Measurements from ENCODE around the gene SULT6B1.
A peak's percentile ranks its signal among the peaks of the same experiment; 100 is the strongest.

DNA sequence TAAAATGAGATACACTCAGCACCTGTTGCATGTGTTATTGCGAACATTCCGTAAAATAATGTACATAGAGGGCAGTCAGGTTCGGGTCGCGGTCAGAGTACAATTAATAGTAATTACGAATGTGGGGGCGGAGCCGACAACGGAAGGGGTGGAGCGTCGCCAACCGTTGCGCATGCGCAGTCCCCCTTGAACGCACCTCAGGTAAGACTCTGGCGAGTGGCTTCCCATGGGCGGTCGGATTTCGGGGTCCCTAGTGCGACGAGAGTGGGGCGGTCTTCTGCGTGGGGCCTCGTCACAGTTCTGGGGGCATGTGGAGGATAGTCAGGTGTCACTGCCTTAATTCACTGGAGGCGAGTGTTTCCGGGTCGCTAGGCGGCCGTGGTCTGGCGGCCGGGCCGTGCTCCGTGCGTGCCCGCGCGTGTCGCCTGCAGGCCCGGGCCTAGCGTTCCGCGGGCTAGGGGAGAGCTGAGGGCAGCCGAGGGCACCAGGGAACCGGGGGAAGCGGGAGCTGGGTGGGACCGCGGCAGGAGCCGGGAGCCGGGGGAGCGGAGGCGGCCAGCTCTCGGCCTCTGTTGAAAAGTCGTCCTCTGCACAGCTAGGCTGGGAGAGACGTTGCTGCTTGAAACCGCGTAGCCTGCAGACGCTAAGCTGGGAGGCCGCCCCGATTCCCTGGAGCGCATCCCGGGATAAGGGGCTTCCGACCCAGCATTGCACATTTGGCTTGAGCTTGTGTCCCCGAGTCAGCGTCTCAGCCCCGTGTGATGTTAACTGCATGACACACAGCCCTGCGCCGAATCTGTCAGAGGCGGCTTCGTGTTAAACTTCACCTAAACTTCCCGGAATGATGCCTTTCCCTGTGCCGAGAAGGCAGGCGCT lies 8.1 kb upstream of the SULT6B1 start, which contains the start of gene CEBPZOS:
- TF ChIP-seq, protein P1, sequence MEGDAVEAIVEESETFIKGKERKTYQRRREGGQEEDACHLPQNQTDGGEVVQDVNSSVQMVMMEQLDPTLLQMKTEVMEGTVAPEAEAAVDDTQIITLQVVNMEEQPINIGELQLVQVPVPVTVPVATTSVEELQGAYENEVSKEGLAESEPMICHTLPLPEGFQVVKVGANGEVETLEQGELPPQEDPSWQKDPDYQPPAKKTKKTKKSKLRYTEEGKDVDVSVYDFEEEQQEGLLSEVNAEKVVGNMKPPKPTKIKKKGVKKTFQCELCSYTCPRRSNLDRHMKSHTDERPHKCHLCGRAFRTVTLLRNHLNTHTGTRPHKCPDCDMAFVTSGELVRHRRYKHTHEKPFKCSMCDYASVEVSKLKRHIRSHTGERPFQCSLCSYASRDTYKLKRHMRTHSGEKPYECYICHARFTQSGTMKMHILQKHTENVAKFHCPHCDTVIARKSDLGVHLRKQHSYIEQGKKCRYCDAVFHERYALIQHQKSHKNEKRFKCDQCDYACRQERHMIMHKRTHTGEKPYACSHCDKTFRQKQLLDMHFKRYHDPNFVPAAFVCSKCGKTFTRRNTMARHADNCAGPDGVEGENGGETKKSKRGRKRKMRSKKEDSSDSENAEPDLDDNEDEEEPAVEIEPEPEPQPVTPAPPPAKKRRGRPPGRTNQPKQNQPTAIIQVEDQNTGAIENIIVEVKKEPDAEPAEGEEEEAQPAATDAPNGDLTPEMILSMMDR (IDR thresholded peaks at IDR 0.05) = no peak
- TF ChIP-seq JUN (IDR thresholded peaks at IDR 0.05) (peak; percentile 77 to 90; a peak in 3 of 5 replicates), ZSCAN20 (CRISPR knock-in tag; IDR thresholded peaks at IDR 0.05) (no peak), POLR2A (IDR thresholded peaks at IDR 0.05; ENCODE audit: low read length) (peak; percentile 91), POLR2AphosphoS2 (conservative IDR thresholded peaks at IDR 0.05; ENCODE audit: low read length) (no peak), HDAC2 (IDR thresholded peaks at IDR 0.05) (no peak), EP300 (IDR thresholded peaks at IDR 0.05) (no peak), GATA3 (IDR thresholded peaks at IDR 0.05; ENCODE audit: borderline replicate concordance) (peak; percentile 34; the same call in 1 of the 2 replicates), EHMT2 (IDR thresholded peaks at IDR 0.05; ENCODE audit: low read depth) (no peak), MAFK (IDR thresholded peaks at IDR 0.05; ENCODE audit: partially characterized antibody) (no peak)
- TF ChIP-seq, protein P2, sequence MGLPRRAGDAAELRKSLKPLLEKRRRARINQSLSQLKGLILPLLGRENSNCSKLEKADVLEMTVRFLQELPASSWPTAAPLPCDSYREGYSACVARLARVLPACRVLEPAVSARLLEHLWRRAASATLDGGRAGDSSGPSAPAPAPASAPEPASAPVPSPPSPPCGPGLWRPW (IDR thresholded peaks at IDR 0.05) = no peak
- TF ChIP-seq, protein P3, sequence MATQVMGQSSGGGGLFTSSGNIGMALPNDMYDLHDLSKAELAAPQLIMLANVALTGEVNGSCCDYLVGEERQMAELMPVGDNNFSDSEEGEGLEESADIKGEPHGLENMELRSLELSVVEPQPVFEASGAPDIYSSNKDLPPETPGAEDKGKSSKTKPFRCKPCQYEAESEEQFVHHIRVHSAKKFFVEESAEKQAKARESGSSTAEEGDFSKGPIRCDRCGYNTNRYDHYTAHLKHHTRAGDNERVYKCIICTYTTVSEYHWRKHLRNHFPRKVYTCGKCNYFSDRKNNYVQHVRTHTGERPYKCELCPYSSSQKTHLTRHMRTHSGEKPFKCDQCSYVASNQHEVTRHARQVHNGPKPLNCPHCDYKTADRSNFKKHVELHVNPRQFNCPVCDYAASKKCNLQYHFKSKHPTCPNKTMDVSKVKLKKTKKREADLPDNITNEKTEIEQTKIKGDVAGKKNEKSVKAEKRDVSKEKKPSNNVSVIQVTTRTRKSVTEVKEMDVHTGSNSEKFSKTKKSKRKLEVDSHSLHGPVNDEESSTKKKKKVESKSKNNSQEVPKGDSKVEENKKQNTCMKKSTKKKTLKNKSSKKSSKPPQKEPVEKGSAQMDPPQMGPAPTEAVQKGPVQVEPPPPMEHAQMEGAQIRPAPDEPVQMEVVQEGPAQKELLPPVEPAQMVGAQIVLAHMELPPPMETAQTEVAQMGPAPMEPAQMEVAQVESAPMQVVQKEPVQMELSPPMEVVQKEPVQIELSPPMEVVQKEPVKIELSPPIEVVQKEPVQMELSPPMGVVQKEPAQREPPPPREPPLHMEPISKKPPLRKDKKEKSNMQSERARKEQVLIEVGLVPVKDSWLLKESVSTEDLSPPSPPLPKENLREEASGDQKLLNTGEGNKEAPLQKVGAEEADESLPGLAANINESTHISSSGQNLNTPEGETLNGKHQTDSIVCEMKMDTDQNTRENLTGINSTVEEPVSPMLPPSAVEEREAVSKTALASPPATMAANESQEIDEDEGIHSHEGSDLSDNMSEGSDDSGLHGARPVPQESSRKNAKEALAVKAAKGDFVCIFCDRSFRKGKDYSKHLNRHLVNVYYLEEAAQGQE (IDR thresholded peaks at IDR 0.05) = no peak

All from A549 (cell line).